Body of pancreas (tissue), 4 donors: ENCODE measurements around the gene PIGZ.

Source experiments
- CTCF ChIP-seq, 7 experiments: fragments of 450-650 bp in 4 of 7; fragments of 200-600 bp in 3 of 7; sonication (generic) in 3 of 7; IDR thresholded peaks; one replicate each; pipeline ENCODE4 v1.5.1; 2016 to 2019; ENCODE audit warnings: antibody characterized with exemption in 7 of 7
- POLR2A ChIP-seq, 3 donors: fragments of 450-650 bp; IDR thresholded peaks; one replicate each; pipeline ENCODE4 v1.6.1; 2016; ENCODE audit warnings: antibody characterized with exemption in 3 of 3, mild to moderate bottlenecking in 2 of 3

GRCh38 chr3:196918968-196919367, 49.7 kb downstream of the PIGZ start:
- TF ChIP-seq CTCF (IDR thresholded peaks at IDR 0.05) = no peak
- no peak for TF ChIP-seq POLR2A (IDR thresholded peaks at IDR 0.05)
